Measurements from ENCODE around the gene ARID5A.

The ARID5A gene

DNA sequence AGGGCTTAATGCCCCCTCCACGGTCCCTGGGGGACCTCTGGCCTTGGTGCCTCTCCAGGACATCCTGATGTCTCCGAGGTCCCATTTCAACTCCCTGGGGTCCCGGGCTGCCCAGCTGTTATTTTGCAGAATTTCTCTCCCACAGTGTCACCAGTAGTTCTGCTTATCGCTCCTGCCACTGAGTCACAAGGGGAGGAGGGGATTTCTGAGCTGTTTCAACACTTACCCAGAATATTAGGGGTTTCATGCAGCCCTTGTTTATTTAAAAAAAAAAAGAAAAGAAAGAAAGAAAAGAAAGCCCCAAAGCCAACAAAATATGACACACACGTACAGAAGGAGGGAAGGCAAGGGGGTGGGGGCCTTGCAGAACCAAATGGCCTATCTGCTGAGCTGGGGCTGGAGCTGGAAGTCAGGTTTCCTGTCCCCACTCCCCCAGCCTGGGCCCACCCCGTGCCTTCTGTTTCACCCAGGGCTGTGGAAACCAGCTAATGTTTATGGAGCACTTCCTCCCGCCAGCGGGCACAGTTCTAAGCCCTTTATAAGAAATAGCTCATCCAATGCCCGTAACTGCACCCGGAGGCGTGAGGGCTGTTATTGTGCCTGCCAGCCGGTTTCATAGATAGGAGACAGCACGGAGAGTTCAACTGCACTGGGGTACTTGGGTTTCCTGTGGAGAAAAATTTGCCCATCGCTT is 8.4 kb upstream of the ARID5A start:
- DNase-seq (ENCODE audit: low read depth in 2 of 2), result peak; percentile 61 to 78

- DNase-seq (ENCODE audit: low read depth in 2 of 2), result no peak
These were observed 7.7 kb upstream of the ARID5A start for GRCh38 chr2:96528700-96529375.

DNA sequence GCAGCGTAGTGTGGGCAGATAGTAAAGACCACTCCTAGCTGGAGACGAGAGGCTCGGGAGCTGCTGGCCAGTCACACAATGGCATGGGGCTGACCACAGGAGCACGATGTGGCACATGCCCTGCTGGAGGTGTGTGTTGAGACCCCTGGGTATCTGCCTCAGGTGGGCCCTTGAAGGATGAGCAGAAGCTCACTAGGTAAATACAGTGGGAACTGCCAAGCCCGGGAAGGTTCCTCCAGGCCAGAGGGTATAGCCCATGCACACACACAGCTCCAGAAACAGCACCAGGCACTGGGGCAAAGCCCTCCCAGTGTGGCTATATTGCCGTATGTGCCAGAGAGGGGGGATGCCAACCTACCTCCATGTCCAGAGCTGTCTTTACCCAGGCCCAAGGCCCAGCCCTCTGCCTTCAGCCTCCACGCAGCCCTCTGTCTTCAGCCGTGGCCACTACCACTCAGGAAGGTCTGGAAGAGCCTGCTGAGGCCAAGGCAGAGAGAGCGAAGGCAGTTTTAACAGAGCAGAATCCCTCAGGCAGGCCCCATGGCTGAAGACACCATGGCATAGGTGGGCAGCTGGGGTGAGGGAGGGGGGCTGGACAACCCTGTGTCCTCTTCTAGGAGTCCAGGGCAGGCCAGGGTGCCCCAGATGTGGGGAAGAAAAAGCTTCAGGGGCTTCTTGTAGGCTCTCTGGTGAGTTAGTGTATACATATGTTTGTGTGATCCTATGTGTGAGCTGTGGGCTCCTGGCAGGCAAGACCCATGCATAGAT is 7.0 kb upstream of the ARID5A start:
- no peak for DNase-seq (ENCODE audit: low read depth in 2 of 2)

DNA sequence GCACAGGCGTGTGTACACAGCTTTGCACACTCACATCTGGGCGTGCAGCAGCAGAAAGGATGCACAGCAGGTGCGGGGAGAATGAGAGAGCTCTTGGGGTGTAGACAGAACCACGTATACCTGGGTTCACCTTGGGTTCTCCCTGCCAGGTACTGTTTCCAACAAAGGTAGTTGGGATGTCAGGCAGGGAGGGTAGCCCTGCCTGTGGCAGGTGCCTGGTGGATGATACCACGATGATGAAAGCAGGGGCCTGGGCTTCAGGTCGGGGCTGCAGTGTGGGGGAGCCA is 6.5 kb upstream of the ARID5A start:
- DNase-seq (ENCODE audit: low read depth in 2 of 2), result no peak

DNA sequence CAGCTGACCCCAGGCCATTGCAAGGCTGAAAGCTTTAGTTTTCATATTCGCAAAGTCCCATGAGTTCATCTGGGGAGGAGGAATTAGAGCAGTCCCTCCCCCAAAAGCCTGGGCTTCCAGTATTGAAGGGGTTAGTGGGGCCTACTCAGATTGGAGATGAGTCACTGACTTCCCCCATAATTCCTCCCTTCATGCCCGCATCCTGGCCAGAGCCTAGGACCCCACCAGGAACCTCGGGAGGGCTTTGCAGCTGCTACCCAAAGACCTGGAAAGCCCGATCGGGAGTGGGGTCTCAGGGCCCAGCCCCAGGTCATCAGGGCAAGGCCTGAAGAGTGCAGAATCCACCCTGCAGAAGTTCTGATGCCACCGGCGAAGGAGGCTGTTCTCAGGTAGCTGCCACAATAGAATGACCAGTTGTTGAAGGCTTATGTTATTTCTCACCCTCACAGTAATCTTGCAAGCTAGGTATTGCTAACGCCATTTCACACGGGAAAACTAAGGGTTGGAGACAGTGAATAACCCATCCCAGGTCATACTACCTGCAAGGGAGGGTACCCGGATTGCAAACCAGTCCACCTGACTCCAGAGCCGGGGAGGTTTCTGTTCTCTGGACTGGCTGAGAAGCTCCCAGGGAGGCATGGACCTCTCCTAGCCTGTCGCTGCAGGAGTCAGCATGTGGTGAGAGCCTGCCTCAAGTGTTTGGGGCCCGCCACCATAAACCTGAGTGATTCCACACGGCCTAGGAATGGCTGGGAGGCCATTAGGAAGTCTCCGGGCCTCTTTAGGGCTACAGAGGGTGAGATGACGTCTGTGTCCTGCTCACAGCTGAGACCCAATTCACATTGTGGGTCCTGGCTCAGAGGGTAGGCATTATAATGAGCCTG is 5.8 kb upstream of the ARID5A start:
- no peak for DNase-seq (ENCODE audit: low read depth in 2 of 2)

DNA sequence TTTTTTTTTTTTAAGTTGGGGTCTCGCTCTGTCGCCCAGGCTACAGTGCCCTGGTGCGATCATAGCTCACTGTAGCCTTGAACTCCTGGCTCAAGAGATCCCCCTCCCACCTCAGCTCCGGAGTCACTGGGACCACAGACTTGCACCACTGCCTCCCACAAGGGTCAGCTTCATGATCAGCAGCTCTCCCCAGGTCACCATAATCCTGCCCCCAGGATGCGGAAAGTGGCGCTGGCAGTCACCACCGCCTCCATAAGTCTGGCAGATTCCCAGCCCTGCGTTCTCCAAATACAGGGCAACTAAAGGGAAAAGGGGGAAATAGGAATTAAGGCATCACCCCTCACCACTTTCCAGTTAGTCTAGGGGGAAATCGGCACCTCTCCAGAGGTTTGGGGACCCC is 5.2 kb upstream of the ARID5A start:
- no peak for DNase-seq (ENCODE audit: low read depth in 2 of 2)

GRCh38 chr2:96531872-96532505 is 4.6 kb upstream of the ARID5A start:
- peak; percentile 77 to 80 for DNase-seq (ENCODE audit: low read depth in 2 of 2)

DNA sequence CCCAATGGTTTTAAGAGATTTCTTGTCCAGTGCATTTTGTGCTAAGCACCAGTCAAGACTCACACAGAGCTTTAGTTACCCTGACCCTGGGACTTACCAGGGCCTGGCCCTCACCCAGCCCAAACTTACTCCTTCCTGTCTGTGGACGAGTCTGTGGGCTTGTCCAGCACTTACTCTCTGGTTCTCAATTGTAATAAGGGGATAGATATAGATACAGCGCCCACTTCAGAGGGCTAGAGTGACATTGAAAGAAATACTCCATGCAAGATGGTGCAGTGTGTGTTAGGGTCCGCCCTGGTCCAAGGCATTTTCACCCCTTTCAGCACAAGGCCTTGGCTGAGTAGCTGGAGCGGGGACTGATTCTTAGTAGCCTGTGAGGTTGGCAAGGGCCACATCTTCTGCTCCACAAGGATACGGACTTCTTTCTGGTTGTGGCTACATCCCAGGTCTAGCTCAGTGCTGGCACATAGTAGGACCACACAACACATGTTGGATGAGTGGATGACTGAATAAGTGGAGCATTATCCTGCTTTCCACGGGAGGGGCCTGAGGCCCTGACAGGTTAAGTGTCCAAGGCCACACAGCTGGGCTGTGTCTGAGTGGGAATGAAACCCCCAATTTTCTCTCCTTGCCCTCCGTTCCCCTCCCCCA is 3.8 kb upstream of the ARID5A start:
- no peak for DNase-seq (ENCODE audit: low read depth in 2 of 2)

DNA sequence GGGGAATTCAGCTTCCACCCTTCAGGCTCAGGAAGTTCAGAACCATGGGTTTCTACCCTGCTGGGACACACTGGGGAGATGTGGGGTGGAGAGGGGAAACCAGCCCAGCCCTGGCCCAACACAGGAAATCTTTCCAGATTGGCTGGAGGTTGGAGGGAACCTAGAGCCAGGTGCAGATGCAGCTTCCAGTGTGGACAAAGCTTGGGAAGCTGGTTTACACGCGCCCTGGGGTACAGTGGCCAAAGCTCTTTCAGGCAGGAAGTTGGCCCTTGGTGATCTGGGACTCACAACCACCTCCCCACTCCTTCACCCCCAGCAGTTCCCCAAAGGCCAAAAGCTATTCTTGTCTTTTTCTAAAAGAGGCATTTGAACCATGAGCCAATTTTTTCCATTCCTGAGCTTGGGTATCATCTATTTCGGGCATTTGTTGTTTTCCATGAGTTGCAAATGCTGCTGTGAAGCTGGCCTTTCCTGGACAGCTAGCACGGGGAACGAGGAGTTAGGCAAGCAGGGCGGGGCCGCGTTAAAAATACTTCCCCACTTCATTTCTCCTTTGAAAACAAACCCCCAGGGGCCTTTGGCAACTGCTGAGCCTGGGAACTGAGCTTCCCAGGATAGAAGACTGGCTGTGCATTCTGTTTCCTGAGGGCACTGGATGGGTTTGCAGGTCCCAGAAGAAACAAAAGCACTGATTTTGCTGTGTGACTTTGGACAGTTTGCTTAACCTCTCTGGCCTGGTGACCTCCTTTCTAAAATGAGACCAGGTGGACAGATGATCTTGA is 3.1 kb upstream of the ARID5A start:
- DNase-seq (ENCODE audit: low read depth in 2 of 2), result no peak

GRCh38 chr2:96534141-96534540 is 2.4 kb upstream of the ARID5A start:
- DNase-seq (ENCODE audit: low read depth in 2 of 2), result no peak

- no peak for DNase-seq (ENCODE audit: low read depth in 2 of 2)
These were observed 1.8 kb upstream of the ARID5A start for GRCh38 chr2:96534701-96535181.

DNA sequence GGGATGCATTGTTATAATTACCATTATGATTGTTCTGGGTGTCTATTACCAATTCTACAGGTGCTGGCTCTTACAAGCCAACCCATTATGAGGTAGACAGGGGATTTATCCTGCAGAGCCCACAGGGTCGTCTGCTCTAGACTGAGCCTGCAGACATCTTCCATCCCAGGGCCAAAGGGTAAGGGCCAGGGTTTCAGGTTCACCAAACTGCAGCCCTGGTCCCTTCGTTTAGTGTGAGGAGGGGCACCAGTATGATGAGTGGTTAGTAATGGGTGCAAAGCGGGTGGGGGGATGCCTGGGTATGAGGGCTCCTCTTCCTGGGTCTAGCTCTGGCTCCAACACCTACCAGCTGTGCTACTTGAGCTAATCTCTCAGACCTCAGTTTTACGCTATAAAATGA is 1.2 kb upstream of the ARID5A start:
- DNase-seq (ENCODE audit: low read depth in 2 of 2), result no peak

GRCh38 chr2:96537066-96537733 is 648 bp downstream of the ARID5A start:
- DNase-seq (ENCODE audit: low read depth in 2 of 2), result peak; percentile 82 to 89

GRCh38 chr2:96537734-96538486 is 1.4 kb downstream of the ARID5A start:
- no peak for DNase-seq (ENCODE audit: low read depth in 2 of 2)

DNA sequence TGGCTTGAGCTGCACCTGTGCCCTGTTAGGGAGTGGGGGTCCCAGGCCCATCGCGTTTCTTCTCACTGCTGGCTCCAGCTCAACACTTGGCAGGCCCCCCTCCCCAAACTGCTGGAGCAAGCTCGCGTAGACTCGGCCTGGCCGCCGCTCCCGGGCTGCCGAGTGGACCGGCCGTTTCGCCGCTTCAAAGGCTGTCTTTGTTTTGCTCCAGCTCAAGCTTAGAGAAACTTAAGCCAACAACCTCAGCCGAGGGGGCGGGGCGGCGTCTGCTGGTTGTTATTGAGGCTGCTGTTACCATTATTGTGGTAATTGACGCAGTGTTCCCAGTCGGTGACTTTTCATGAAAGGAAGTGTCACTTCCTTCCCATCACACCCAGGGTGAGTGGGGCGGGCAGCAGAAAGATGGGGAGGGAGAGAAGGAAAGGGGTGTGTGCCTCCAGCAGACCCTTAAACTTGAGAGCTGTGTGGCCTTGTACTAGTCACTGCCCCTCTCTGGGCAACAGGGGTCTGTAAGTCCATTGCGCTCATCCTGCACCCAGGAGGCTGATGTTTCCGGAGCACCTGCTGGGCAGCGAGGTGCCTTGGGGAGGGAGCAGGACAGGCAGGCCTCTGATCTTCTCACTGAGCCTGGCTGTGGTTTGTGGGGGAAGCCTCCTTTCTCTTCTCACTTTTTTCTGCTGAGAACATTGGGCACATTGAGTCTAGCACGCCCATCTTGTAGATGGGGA is 2.1 kb downstream of the ARID5A start:
- DNase-seq (ENCODE audit: low read depth in 2 of 2), result peak; percentile 79 to 87

DNA sequence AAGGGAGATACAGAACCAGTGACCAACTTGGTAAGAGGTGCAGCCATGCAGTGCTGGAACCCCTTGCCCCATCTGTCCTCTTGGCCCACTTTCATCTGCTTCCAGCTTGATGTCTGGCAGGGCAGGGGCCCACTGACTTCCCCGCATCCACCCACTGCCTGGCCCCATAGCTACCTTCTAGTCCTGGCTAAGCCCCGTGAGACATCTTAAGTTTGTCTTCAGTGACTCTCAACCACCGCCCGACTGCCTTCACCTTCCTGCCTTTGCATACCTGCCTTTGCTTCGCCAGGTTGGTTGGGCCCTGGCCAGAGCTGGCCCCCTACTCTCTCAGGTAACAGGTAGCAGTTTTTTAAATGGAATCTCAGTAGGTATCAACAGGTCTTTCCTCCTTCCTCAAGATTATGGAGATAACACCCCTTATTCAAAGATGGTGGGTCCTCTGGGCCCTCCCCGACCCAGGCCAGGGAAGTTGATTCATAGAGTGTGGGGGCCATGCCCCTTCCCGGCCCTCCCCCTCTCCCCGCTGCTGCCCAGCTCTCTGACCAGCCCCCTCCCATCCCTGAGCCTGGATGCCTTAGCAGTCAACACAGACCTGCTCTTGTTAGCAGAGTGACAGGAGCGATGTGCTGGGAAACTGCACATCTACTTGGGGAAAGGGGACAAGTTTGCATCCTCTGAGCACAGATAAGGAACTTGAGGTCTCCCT is 2.8 kb downstream of the ARID5A start:
- no peak for DNase-seq (ENCODE audit: low read depth in 2 of 2)

DNA sequence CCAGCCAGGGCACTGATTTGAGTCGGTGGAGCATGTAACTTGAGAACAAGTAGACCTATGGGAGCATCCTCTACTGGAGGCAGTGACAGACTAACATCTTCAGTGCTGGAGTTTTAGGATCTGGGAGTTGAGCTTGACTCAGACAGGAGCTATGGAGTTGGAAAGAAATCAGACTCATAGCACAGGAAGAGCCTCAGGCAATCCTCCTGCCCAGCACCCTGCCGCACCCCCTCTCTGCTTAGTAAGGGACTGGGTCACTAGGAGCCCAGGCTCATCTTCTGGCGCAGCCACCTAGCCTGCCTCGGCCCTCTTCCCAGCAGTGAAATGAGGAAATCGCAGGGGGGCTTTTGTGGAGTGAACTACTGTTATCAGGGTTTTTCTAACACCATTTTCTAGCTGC is 3.6 kb downstream of the ARID5A start:
- DNase-seq (ENCODE audit: low read depth in 2 of 2), result no peak
